GM12891 (cell line): ENCODE measurements around the gene TREX2.
"Not testable (repeated sequence)": the region's sequence is repeated elsewhere in the genome, so short reads cannot be mapped to it uniquely, and the experiment has no call there.

Experiments
- DNase-seq: peaks from one replicate; pipeline ENCODE4 v3.0.0; 2011; ENCODE audit warnings: low spot score; ENCODE audit not compliant: insufficient read length
- FAIRE-seq: peaks from 2 replicates; lab custom pipeline; 2011; peaks lifted over from hg19 to GRCh38; lab: Jason Lieb, UNC
- PAX5 ChIP-seq: IDR thresholded peaks from 2 replicates; pipeline ENCODE4 v1.6.1; 2011; ENCODE audit warnings: low read length, moderate library complexity, mild to moderate bottlenecking; ENCODE audit not compliant: insufficient read depth, severe bottlenecking
- POLR2A ChIP-seq: IDR thresholded peaks from 2 replicates; pipeline ENCODE4 v1.6.1; 2011; ENCODE audit warnings: low read depth, low read length, control low read depth
- POLR2AphosphoS5 ChIP-seq: IDR thresholded peaks from 2 replicates; pipeline ENCODE4 v1.6.1; 2011; ENCODE audit warnings: low read depth, low read length, control low read depth
- POU2F2 ChIP-seq: IDR thresholded peaks from 2 replicates; pipeline ENCODE4 v1.6.1; 2011; ENCODE audit warnings: low read depth, mild to moderate bottlenecking, control low read depth, low read length, moderate library complexity
- SPI1 ChIP-seq: IDR thresholded peaks from 2 replicates; pipeline ENCODE4 v1.6.1; 2011; ENCODE audit warnings: low read depth, low read length, control low read depth
- TAF1 ChIP-seq: IDR thresholded peaks from 2 replicates; pipeline ENCODE4 v1.6.1; 2011; ENCODE audit warnings: low read depth, low read length, control low read depth

The TREX2 gene

GRCh38 chrX:153410888-153411254 lies 35.0 kb downstream of the TREX2 start:
- TF ChIP-seq POLR2A = no peak
- no peak for TF ChIP-seq POLR2AphosphoS5
- no peak for TF ChIP-seq TAF1
- TF ChIP-seq SPI1 = no peak
- TF ChIP-seq PAX5 = no peak
- no peak for TF ChIP-seq POU2F2
- DNase-seq (no peak), FAIRE-seq (peak; percentile 86)

GRCh38 chrX:153410373-153410772 lies 35.5 kb downstream of the TREX2 start:
- DNase-seq = no peak
- FAIRE-seq = no peak
- TF ChIP-seq TAF1 (no peak), PAX5 (no peak), POU2F2 (no peak), SPI1 (no peak), POLR2A (no peak), POLR2AphosphoS5 (no peak)

GRCh38 chrX:153409414-153410101 lies 36.3 kb downstream of the TREX2 start:
- DNase-seq (no peak), FAIRE-seq (no peak)
- no peak for TF ChIP-seq POU2F2
- TF ChIP-seq SPI1 = no peak
- TF ChIP-seq PAX5 = no peak
- TF ChIP-seq POLR2A = no peak
- no peak for TF ChIP-seq TAF1
- TF ChIP-seq POLR2AphosphoS5 = no peak

DNA sequence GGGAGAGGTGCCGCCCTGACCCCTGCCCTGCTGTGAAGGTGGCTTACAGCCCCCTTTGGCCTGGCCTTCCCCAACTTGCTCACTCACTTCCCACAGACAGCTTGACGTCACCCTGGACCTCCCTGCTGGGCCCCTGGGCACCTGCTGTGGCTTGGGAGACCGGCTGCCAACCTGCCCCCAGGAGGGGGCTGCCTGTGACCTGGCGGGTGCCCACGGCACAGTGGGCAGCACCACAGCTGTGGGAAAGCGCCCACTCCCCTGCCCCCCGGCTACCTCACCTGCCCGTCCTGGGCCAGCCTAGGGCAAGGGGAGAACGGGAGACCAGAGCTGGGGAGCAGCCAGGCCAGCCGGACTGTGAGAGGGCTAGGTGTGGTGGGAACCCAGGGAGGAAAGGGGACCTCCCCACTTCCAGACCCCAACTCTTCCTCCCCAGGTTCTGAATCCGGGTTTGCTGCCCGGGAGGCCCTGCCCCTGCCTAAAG lies 36.9 kb downstream of the TREX2 start:
- DNase-seq (no peak), FAIRE-seq (no peak)
- no peak for TF ChIP-seq POLR2A
- TF ChIP-seq PAX5 = no peak
- TF ChIP-seq POLR2AphosphoS5 = no peak
- no peak for TF ChIP-seq TAF1
- no peak for TF ChIP-seq POU2F2
- no peak for TF ChIP-seq SPI1

GRCh38 chrX:153408221-153408721 lies 37.6 kb downstream of the TREX2 start:
- DNase-seq (no peak), FAIRE-seq (no peak)
- TF ChIP-seq POLR2AphosphoS5 (no peak), TAF1 (no peak), POU2F2 (no peak), PAX5 (no peak), POLR2A (no peak)

DNA sequence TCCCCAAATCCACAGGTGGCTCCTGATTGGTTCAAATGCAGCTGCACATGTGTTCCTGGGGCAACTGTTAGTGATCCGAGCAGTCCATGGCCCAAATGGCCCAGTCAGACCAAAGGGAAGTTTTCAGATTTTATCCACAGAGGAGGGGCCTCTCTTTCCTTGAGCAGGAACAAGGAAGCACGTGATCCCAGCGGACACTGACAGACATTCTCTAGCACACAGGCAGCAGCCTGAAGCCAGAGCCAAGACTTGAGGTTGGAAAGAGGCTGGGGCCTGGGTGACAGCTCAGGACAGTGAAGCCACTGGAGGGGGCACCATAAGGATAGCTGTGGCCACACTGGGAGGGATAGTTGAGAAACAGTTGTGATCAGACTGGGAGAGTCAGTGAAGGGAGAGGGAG lies 38.1 kb downstream of the TREX2 start:
- DNase-seq (no peak), FAIRE-seq (no peak)
- TF ChIP-seq PAX5 = no peak
- no peak for TF ChIP-seq POLR2AphosphoS5
- no peak for TF ChIP-seq TAF1
- TF ChIP-seq POU2F2 = no peak
- TF ChIP-seq SPI1 = no peak
- TF ChIP-seq POLR2A = no peak

DNA sequence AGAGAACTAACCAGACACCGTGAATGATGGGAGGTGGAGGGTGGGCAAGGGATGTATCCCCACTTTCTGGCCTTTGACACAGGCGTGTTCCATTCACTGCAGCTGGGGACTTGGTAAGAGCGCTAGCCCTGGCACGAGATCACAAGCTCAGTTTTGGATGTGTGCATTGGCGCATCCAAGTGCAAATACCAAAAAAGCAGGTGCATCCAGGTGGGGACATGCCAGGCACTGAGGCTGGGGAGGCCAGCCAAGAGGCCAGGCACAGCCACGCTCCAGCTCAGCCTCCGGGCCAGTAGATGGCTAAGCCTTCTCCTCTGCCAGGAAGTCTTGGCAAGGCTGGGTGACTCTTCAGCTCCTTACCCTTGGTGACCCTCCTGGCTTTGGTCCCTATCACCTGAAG lies 39.0 kb downstream of the TREX2 start:
- TF ChIP-seq POLR2AphosphoS5 (no peak), POU2F2 (no peak), TAF1 (no peak)
- FAIRE-seq (no peak), DNase-seq (no peak)

DNA sequence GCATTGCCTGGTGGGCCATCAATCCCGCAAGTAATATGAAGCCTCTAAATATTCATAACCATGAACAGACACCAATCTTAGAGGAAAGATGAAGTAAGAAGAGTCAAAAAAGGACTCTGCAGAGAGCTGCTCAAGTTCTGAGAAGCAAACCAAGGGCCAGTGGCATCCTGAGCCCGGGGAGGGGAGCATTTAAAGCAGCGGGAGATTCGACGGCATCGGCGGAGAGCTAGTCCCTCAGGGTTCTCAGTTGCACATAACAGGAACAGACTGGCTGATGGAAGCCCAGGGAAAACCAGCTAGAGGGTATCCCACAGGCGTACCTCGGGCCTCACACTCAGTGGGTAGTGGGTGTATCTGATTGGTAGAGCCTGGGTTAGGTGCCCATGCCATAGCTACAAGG lies 39.8 kb downstream of the TREX2 start:
- no peak for DNase-seq
- FAIRE-seq = no peak
- TF ChIP-seq SPI1 (no peak), PAX5 (no peak), TAF1 (no peak), POLR2A (no peak), POLR2AphosphoS5 (no peak), POU2F2 (no peak)

DNA sequence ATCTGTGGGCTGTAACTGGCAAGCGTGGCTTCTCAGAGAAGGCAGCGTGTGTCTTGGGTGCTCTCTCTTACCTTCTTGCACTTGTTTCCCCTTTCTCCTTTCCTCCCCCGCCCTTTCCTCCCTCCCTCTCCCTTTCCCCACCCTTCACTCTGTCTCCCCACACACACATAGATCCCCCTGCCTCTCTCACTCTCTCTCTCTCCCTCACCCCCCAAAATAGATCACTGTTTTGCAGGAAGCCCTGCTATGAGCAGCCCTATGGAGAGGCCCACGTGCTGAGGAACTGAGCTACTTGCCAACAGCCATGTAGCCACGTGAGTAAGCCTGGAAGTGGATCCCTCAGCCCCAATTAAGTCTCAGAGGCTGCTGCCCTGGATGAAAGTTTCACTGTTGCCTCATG lies 40.4 kb downstream of the TREX2 start:
- FAIRE-seq (no peak), DNase-seq (no peak)
- no peak for TF ChIP-seq POLR2A

DNA sequence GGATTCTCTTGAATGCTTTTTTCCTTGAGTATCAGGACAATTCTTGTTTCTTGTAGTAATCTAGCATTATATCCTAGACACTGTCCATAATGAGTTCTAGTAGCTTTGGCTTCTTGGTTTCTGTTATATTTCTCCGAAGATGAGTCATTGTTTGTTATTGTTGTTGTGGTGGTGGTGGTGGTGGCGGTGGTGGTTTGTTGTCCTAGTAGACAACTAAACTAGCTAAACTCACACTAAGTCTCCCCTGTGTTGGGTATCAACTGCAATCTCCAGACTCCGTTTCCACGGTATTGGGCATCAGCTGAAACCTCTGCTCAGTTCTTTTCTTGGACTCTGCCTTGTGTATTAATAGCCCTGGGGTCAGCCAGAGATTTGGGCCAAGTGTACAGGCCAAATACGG lies 41.5 kb downstream of the TREX2 start:
- not testable (repeated sequence) for FAIRE-seq, DNase-seq
